HG02759 (cell line): ENCODE data around the gene CASZ1.

Source experiments
- ATAC-seq: cut with Tn5 transposase; IDR thresholded peaks from one replicate; pipeline ENCODE4 v1.9.1; 2021; ENCODE audit warnings: mild to moderate bottlenecking, moderate library complexity; ENCODE audit not compliant: unreplicated experiment

Gene CASZ1

GRCh38 chr1:10675813-10676212 lies 120.6 kb downstream of the CASZ1 start:
- ATAC-seq = no peak

- no peak for ATAC-seq
Measured at GRCh38 chr1:10674700-10675609, 121.5 kb downstream of the CASZ1 start.

- ATAC-seq = no peak
Measured at GRCh38 chr1:10674222-10674621, 122.2 kb downstream of the CASZ1 start.

GRCh38 chr1:10673109-10673711 lies 123.2 kb downstream of the CASZ1 start:
- no peak for ATAC-seq

- ATAC-seq = no peak
Measured at GRCh38 chr1:10672343-10673050, 123.9 kb downstream of the CASZ1 start.

- no peak for ATAC-seq
Measured at GRCh38 chr1:10671622-10672342, 124.7 kb downstream of the CASZ1 start.

- ATAC-seq = no peak
Measured at GRCh38 chr1:10671090-10671489, 125.4 kb downstream of the CASZ1 start.

GRCh38 chr1:10670190-10670589 lies 126.3 kb downstream of the CASZ1 start:
- ATAC-seq = no peak

- ATAC-seq = no peak
Measured at GRCh38 chr1:10669570-10669969, 126.9 kb downstream of the CASZ1 start.

GRCh38 chr1:10667861-10668761 lies 128.3 kb downstream of the CASZ1 start:
- no peak for ATAC-seq

- no peak for ATAC-seq
Measured at GRCh38 chr1:10665930-10666850, 130.3 kb downstream of the CASZ1 start.

- ATAC-seq = no peak
Measured at GRCh38 chr1:10665226-10665625, 131.2 kb downstream of the CASZ1 start.

- no peak for ATAC-seq
Measured at GRCh38 chr1:10664251-10664650, 132.2 kb downstream of the CASZ1 start.

- ATAC-seq = no peak
Measured at GRCh38 chr1:10663678-10664035, 132.8 kb downstream of the CASZ1 start.

- no peak for ATAC-seq
Measured at GRCh38 chr1:10662824-10663677, 133.4 kb downstream of the CASZ1 start.

- no peak for ATAC-seq
Measured at GRCh38 chr1:10662090-10662688, 134.3 kb downstream of the CASZ1 start.

GRCh38 chr1:10661453-10661852 lies 135.0 kb downstream of the CASZ1 start:
- no peak for ATAC-seq
